Thyroid gland (tissue), 4 donors: ENCODE measurements around the gene RTKN.

ENCODE experiments used
- CTCF ChIP-seq, 6 experiments: fragments of 200-600 bp in 3 of 6; fragments of 450-650 bp in 3 of 6; sonication (generic) in 3 of 6; IDR thresholded peaks; one replicate each; pipeline ENCODE4 v1.5.1; 2016 to 2019; ENCODE audit warnings: antibody characterized with exemption in 6 of 6, mild to moderate bottlenecking in 2 of 6, inconsistent platforms in 1 of 6, moderate library complexity in 1 of 6
- POLR2A ChIP-seq, 2 donors: fragments of 450-650 bp; IDR thresholded peaks; one replicate each; pipeline ENCODE4 v1.6.1; 2017; ENCODE audit warnings: antibody characterized with exemption in 2 of 2, mild to moderate bottlenecking in 2 of 2, moderate library complexity in 1 of 2

GRCh38 chr2:74454654-74455511 is 13.1 kb upstream of the RTKN start, which contains the start of gene INO80B:
- TF ChIP-seq CTCF (IDR thresholded peaks at IDR 0.05), result no peak
- peak in 1 of 2 donors; percentile 52 for TF ChIP-seq POLR2A (IDR thresholded peaks at IDR 0.05)
